CD4-positive, alpha-beta T cell treated with Interleukin-4 for 4 hours (primary cell): ENCODE results near the gene PRR5L.

Experiments used
- DNase-seq: peaks from one replicate; pipeline ENCODE4 v3.0.0-alpha.2; 2020

The PRR5L gene

GRCh38 chr11:36447514-36447913 lies 151.4 kb downstream of the PRR5L start:
- DNase-seq, result no peak

- DNase-seq, result no peak
Observed at GRCh38 chr11:36447947-36448346, 151.9 kb downstream of the PRR5L start.

- no peak for DNase-seq
Observed at GRCh38 chr11:36449561-36450096, 153.5 kb downstream of the PRR5L start.

- no peak for DNase-seq
Observed at GRCh38 chr11:36450110-36450572, 154.1 kb downstream of the PRR5L start.

GRCh38 chr11:36451045-36451444 lies 155.0 kb downstream of the PRR5L start:
- DNase-seq, result no peak

- no peak for DNase-seq
Observed at GRCh38 chr11:36451681-36452080, 155.6 kb downstream of the PRR5L start.

- peak; percentile 52 for DNase-seq
Observed at GRCh38 chr11:36452236-36452940, 156.3 kb downstream of the PRR5L start.

GRCh38 chr11:36452961-36453360 lies 156.9 kb downstream of the PRR5L start:
- DNase-seq, result peak; percentile 74

- DNase-seq, result no peak
Observed at GRCh38 chr11:36453678-36454077, 157.6 kb downstream of the PRR5L start.

- DNase-seq, result no peak
Observed at GRCh38 chr11:36454551-36454940, 158.5 kb downstream of the PRR5L start.

GRCh38 chr11:36454941-36455631 lies 159.0 kb downstream of the PRR5L start:
- DNase-seq, result no peak

- DNase-seq, result no peak
Observed at GRCh38 chr11:36455658-36456111, 159.6 kb downstream of the PRR5L start.

- no peak for DNase-seq
Observed at GRCh38 chr11:36456156-36456555, 160.1 kb downstream of the PRR5L start.

GRCh38 chr11:36458129-36458915 lies 162.2 kb downstream of the PRR5L start:
- DNase-seq, result no peak

- no peak for DNase-seq
Observed at GRCh38 chr11:36459046-36459445, 163.0 kb downstream of the PRR5L start.

GRCh38 chr11:36460220-36460619 lies 164.1 kb downstream of the PRR5L start:
- DNase-seq, result no peak

GRCh38 chr11:36462321-36462720 lies 166.2 kb downstream of the PRR5L start:
- no peak for DNase-seq

- no peak for DNase-seq
Observed at GRCh38 chr11:36463781-36464180, 167.7 kb downstream of the PRR5L start.

- DNase-seq, result no peak
Observed at GRCh38 chr11:36464720-36465119, 168.6 kb downstream of the PRR5L start.

GRCh38 chr11:36465449-36466163 lies 169.5 kb downstream of the PRR5L start:
- peak; percentile 39 for DNase-seq

- DNase-seq, result no peak
Observed at GRCh38 chr11:36467012-36467411, 170.9 kb downstream of the PRR5L start.

- no peak for DNase-seq
Observed at GRCh38 chr11:36467916-36468315, 171.8 kb downstream of the PRR5L start.

GRCh38 chr11:36469063-36469462 lies 173.0 kb downstream of the PRR5L start:
- no peak for DNase-seq
